Parathyroid adenoma (tissue), 2 donors: ENCODE data around the gene NPAS3.

Experiments used
- H2AFZ ChIP-seq: fragments of 300-600 bp; sonication (generic); one replicate; pipeline ENCODE4 v1.7.0; 2017; ENCODE audit warnings: antibody characterized with exemption, mild to moderate bottlenecking
- H3K27ac ChIP-seq: fragments of 300-600 bp; sonication (generic); one replicate; pipeline ENCODE4 v1.7.0; 2017
- H3K27me3 ChIP-seq: fragments of 300-600 bp; sonication (generic); one replicate; pipeline ENCODE4 v1.7.0; 2017; ENCODE audit warnings: low read length; ENCODE audit not compliant: control insufficient read depth, insufficient read depth
- H3K36me3 ChIP-seq: fragments of 300-600 bp; sonication (generic); one replicate; pipeline ENCODE4 v1.7.0; 2017; ENCODE audit warnings: low read length; ENCODE audit not compliant: control insufficient read depth, insufficient read depth
- H3K4me1 ChIP-seq: fragments of 300-600 bp; sonication (generic); one replicate; pipeline ENCODE4 v1.7.0; 2017; ENCODE audit warnings: control low read depth
- H3K4me2 ChIP-seq: fragments of 300-600 bp; sonication (generic); one replicate; pipeline ENCODE4 v1.7.0; 2017; ENCODE audit warnings: low read length
- H3K4me3 ChIP-seq: fragments of 300-600 bp; sonication (generic); one replicate; pipeline ENCODE4 v1.7.0; 2017; ENCODE audit warnings: low read depth, low read length
- H3K79me2 ChIP-seq: fragments of 300-600 bp; sonication (generic); one replicate; pipeline ENCODE4 v1.7.0; 2017; ENCODE audit warnings: control low read depth
- H3K9ac ChIP-seq: fragments of 300-600 bp; sonication (generic); one replicate; pipeline ENCODE4 v1.7.0; 2017; ENCODE audit warnings: mild to moderate bottlenecking
- H3K9me3 ChIP-seq: fragments of 300-600 bp; sonication (generic); one replicate; pipeline ENCODE4 v1.7.0; 2017; ENCODE audit warnings: low read length; ENCODE audit not compliant: control insufficient read depth
- TF ChIP-seq, protein P1 (sequence below): fragments of 300-600 bp; sonication (generic); IDR thresholded peaks from one replicate; pipeline ENCODE4 v1.7.0; 2017; ENCODE audit warnings: antibody characterized with exemption, mild to moderate bottlenecking
- donor health status: primary hyperparathyroidism.

Gene NPAS3

DNA sequence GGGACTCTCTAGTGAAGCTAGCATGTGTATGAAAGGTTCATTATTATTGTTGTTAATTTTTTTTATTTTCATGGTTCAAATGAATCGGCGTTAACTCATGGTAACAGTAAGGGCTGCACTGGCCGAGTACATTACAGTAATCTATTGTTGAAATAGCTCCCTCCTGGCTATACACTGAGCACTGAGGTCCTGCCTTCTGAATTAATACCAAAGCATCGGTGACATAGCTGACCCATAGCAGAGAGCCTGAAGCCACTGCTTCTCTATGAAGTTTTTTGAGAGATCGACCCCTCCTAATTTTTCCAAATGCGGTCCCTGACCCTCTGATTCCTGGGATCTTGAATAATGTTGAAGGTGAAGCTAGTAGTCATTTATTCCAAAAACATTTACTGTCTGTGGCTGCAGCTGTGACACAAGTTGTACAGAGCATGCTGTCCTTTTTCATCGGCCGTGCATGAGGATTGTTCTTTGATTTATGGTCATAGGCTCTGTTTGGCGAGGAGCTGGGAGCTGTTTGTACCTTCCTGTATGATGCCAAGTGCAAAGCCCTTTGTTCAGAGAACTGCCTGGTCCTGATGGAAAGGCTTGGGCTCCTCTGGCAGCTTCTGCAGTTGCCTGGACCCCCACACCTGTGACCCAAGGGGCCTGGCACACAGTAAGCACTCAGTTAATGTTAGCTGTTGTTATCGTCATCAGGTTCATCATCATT is 525.7 kb downstream of the NPAS3 start:
- Histone ChIP-seq H3K27me3 (no peaks in the 10 kb centered on the region), H3K36me3 (no peaks in the 10 kb centered on the region), H3K4me2 (no peak overlapping the region), H3K4me3 (no peak overlapping the region), H3K9ac (no peak overlapping the region), H3K27ac (no peak overlapping the region), H3K79me2 (no peaks in the 10 kb centered on the region), H3K4me1 (no peaks in the 10 kb centered on the region), H2AFZ (no peak overlapping the region), H3K9me3 (no peaks in the 10 kb centered on the region)
- TF ChIP-seq, protein P1, sequence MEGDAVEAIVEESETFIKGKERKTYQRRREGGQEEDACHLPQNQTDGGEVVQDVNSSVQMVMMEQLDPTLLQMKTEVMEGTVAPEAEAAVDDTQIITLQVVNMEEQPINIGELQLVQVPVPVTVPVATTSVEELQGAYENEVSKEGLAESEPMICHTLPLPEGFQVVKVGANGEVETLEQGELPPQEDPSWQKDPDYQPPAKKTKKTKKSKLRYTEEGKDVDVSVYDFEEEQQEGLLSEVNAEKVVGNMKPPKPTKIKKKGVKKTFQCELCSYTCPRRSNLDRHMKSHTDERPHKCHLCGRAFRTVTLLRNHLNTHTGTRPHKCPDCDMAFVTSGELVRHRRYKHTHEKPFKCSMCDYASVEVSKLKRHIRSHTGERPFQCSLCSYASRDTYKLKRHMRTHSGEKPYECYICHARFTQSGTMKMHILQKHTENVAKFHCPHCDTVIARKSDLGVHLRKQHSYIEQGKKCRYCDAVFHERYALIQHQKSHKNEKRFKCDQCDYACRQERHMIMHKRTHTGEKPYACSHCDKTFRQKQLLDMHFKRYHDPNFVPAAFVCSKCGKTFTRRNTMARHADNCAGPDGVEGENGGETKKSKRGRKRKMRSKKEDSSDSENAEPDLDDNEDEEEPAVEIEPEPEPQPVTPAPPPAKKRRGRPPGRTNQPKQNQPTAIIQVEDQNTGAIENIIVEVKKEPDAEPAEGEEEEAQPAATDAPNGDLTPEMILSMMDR = no peak

DNA sequence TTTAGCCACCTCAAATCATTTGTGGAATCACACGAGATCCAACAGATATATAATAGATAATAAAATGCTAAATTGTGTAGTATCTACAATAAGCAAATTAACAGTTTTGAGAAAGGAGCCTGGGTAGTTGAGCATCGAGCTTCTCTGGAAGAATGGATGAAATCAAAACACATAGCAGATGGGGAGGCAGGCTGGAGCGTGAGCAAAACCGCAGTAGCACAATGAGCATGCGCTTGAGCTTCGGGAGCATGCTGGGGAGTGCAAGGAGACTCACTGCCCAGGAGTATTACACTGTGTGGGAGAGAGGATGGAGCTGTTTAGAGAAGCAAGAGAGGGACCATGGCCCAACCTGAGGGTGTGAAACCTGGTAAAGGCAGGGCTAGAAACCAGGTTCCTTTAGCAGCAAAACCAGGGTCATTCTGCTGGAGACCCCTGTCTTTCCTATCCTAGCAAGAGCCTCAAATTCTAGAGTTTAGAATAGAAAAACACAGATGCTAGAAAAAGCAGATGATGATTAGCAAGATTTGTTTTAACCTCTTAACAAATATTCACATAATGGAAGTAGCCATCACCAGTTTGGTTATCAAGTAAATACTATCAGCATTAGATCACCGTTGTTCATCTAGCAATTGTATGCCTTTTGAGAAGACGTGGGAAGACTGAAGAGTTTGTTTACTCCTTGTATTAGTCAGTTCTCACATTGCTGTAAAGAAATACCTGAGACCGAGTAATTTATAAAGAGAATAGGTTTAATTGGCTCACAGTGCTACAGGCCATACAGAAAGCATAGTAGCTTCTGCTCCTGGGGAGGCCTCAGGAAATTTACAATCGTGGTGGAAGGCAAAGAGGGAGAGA is 527.4 kb downstream of the NPAS3 start:
- Histone ChIP-seq H3K27ac (no peak overlapping the region), H2AFZ (no peak overlapping the region), H3K27me3 (no peaks in the 10 kb centered on the region), H3K9me3 (no peaks in the 10 kb centered on the region), H3K4me1 (no peaks in the 10 kb centered on the region), H3K79me2 (no peaks in the 10 kb centered on the region), H3K4me3 (no peak overlapping the region), H3K36me3 (no peaks in the 10 kb centered on the region), H3K4me2 (no peak overlapping the region), H3K9ac (no peak overlapping the region)
- TF ChIP-seq, protein P1 = no peak

DNA sequence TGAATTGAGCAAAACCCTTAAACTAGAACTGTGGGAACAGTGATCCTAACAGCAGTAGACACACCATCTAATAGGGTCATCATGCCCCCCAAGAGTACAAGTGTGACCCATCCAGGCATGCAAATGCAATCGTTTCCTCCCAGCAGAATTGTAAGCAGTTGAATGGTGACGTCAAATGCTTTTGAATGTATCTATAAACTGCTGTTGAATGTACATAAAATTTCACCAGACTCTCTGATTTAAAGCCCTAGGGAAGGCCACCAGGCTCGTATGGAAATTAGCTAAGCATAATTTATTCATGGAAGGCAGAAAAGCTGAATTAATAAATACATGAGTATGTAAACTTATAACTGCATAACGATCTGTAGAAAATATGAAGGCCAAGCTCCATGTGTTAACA is 529.3 kb downstream of the NPAS3 start:
- Histone ChIP-seq H3K4me3 (no peak overlapping the region), H3K36me3 (no peaks in the 10 kb centered on the region), H3K79me2 (no peaks in the 10 kb centered on the region), H2AFZ (no peak overlapping the region), H3K27ac (no peak overlapping the region), H3K4me1 (no peaks in the 10 kb centered on the region), H3K4me2 (no peak overlapping the region), H3K9me3 (no peaks in the 10 kb centered on the region), H3K27me3 (no peaks in the 10 kb centered on the region), H3K9ac (no peak overlapping the region)
- TF ChIP-seq, protein P1 = no peak

DNA sequence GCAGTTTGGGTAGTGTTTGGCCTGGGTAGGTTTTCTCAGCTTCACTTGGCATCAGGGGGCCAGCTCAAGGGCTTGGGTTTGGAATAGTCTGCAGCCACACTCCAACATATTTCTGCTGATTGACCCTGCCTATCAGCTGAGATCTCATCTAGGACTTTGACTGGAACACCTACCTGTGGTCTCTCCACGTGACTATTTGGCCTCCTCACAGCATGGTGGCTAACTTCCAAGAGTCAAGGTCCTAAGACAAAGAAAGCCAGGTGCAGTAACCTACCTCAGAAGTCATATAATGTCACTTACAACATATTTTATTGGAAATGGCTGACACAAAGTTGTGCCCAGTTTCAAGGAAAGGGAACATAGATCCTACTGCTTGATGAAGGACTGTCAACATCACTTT is 531.2 kb downstream of the NPAS3 start:
- no peak overlapping the region for H3K27ac ChIP-seq
- H3K4me3 ChIP-seq = no peak overlapping the region
- no peaks in the 10 kb centered on the region for H3K27me3 ChIP-seq
- no peak overlapping the region for H3K4me2 ChIP-seq
- H3K4me1 ChIP-seq = no peaks in the 10 kb centered on the region
- no peaks in the 10 kb centered on the region for H3K79me2 ChIP-seq
- no peak overlapping the region for H2AFZ ChIP-seq
- H3K36me3 ChIP-seq = no peaks in the 10 kb centered on the region
- no peaks in the 10 kb centered on the region for H3K9me3 ChIP-seq
- TF ChIP-seq, protein P1 = no peak
- no peak overlapping the region for H3K9ac ChIP-seq
